Panc1 (cell line): Measurements from ENCODE around the gene MYH1. TPM values are rescaled to one million over a fixed set of nuclear protein-coding genes. Genes with fewer than 3 reads are reported as not detected.

Experiments used
- total RNA-seq: library from RNA; stranded (reverse); gene quantifications from one replicate; pipeline ENCODE4 v1.2.1, GENCODE V29; 2021; ENCODE audit not compliant: unreplicated experiment

The MYH1 gene
- total RNA-seq, 1 experiment from 2014 or later = not detected

Other genes with a start within 250 kb of the MYH1 start
- gene MYH13, start 145.5 kb downstream of the MYH1 start, total RNA-seq = not detected
- not detected for gene MYH8, start 96.6 kb downstream of the MYH1 start, total RNA-seq
- gene MYH4, start 49.0 kb downstream of the MYH1 start, total RNA-seq = not detected
- not detected for gene MYH2, start 31.1 kb upstream of the MYH1 start, total RNA-seq
- gene MYH3, start 138.8 kb upstream of the MYH1 start, total RNA-seq = 1.6 TPM
- gene SCO1, start 179.0 kb upstream of the MYH1 start, total RNA-seq = 28.0 TPM
- 2.4 TPM for gene ADPRM, start 179.1 kb upstream of the MYH1 start, total RNA-seq
- gene TMEM220, start 211.5 kb upstream of the MYH1 start, total RNA-seq = 9.3 TPM